C4-2B (cell line): ENCODE data around the gene TXLNG.

Source experiments
- ZFX ChIP-seq: fragments of 450-650 bp; IDR thresholded peaks from 2 replicates; pipeline ENCODE4 v1.6.1; 2017
- TF ChIP-seq, protein P1 (sequence below): fragments of 450-650 bp; conservative IDR thresholded peaks from 2 replicates; pipeline ENCODE4 v1.5.1; 2017; ENCODE audit warnings: mild to moderate bottlenecking

DNA sequence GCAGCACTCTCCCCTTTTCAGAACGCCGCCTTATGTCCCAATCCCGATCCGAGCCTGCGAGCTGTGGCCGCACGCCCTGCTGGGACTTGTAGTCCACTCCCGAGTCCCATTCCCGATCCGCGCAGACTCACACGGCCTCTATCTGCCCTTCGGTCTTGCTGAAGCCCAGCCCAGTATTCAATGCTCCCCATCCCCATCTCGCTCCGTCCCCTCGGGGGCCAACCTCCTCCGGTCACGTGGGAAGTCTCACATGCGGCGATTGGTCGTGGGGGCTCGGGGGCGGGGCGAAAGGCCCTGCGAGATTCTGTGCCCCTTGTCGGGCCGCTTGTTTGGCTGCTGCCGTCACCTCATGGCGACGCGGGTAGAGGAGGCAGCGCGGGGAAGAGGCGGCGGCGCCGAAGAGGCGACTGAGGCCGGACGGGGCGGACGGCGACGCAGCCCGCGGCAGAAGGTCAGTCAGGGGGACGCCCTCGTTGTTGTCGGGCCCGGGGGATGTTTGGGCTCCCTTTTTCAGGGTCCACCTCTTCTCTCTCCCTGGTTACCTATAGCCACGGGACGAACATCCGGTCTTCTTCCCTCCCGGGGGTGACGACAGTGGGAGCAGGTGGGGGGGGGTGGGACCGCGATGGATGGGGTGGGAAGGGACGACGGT, at the start of gene TXLNG:
- TF ChIP-seq, protein P1, sequence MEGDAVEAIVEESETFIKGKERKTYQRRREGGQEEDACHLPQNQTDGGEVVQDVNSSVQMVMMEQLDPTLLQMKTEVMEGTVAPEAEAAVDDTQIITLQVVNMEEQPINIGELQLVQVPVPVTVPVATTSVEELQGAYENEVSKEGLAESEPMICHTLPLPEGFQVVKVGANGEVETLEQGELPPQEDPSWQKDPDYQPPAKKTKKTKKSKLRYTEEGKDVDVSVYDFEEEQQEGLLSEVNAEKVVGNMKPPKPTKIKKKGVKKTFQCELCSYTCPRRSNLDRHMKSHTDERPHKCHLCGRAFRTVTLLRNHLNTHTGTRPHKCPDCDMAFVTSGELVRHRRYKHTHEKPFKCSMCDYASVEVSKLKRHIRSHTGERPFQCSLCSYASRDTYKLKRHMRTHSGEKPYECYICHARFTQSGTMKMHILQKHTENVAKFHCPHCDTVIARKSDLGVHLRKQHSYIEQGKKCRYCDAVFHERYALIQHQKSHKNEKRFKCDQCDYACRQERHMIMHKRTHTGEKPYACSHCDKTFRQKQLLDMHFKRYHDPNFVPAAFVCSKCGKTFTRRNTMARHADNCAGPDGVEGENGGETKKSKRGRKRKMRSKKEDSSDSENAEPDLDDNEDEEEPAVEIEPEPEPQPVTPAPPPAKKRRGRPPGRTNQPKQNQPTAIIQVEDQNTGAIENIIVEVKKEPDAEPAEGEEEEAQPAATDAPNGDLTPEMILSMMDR: no peak
- no peak for TF ChIP-seq ZFX
